HG02623 (cell line): Measurements from ENCODE around the gene GPR75.

ENCODE experiments used
- ATAC-seq: cut with Tn5 transposase; IDR thresholded peaks from one replicate; pipeline ENCODE4 v1.9.1; 2021; ENCODE audit warnings: moderate library complexity; ENCODE audit not compliant: unreplicated experiment

Gene GPR75

DNA sequence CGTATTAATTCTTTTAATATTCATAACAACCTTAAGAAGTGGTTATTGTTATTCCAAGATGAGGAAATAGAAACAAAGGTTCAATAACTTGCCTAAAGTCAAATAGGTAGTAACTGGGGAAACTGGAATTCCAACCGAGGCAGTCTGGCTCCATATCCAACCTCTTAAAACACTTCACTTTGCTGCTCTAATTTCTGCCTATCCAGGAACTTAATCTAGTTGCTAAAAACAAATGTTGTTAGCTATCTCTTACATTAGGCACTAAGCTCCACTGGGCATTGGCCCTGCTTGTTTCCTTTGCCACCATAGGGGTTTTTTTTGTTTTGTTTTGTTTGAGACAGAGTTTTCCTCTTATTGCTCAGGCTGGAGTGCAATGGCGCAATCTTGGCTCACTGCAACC is 48.2 kb downstream of the GPR75 start:
- no peak for ATAC-seq
